LNCaP clone FGC (cell line): ENCODE data around the gene ANO8.

Experiments used
- DNase-seq: peaks from one replicate; pipeline ENCODE4 v3.0.0-alpha.2; 2011; ENCODE audit warnings: low read depth
- H3K4me3 ChIP-seq: 2 replicates; pipeline ENCODE4 v1.5.1; 2011; ENCODE audit warnings: mild to moderate bottlenecking, low read depth, low read length, control low read depth
- TF ChIP-seq, protein P1 (sequence below): IDR thresholded peaks from 2 replicates; pipeline ENCODE4 v1.5.1; 2012; ENCODE audit warnings: mild to moderate bottlenecking; ENCODE audit not compliant: control insufficient read depth, insufficient read depth; ENCODE audit errors: extremely low read depth

The ANO8 gene

DNA sequence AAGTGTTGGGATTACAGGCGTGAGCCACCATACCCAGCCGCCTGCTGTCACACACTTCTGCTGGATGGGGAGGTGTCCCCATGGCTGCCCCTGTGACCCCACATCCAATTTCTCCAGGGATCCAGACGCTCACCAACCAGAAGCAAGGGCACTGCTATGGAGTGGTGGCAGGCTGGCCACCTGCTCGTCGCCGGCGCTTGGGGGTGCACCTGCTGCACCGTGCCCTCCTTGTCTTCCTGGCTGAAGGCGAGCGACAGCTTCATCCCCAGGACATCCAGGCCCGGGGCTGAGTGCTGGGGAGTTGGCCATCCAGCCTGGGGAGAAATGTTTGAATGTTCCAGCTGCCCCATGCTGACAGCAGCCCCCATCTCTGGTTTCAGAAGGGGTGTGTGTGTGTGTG lies 48.4 kb downstream of the ANO8 start:
- TF ChIP-seq, protein P1, sequence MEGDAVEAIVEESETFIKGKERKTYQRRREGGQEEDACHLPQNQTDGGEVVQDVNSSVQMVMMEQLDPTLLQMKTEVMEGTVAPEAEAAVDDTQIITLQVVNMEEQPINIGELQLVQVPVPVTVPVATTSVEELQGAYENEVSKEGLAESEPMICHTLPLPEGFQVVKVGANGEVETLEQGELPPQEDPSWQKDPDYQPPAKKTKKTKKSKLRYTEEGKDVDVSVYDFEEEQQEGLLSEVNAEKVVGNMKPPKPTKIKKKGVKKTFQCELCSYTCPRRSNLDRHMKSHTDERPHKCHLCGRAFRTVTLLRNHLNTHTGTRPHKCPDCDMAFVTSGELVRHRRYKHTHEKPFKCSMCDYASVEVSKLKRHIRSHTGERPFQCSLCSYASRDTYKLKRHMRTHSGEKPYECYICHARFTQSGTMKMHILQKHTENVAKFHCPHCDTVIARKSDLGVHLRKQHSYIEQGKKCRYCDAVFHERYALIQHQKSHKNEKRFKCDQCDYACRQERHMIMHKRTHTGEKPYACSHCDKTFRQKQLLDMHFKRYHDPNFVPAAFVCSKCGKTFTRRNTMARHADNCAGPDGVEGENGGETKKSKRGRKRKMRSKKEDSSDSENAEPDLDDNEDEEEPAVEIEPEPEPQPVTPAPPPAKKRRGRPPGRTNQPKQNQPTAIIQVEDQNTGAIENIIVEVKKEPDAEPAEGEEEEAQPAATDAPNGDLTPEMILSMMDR = no peak
- DNase-seq = no peak
- no peak overlapping the region for H3K4me3 ChIP-seq

DNA sequence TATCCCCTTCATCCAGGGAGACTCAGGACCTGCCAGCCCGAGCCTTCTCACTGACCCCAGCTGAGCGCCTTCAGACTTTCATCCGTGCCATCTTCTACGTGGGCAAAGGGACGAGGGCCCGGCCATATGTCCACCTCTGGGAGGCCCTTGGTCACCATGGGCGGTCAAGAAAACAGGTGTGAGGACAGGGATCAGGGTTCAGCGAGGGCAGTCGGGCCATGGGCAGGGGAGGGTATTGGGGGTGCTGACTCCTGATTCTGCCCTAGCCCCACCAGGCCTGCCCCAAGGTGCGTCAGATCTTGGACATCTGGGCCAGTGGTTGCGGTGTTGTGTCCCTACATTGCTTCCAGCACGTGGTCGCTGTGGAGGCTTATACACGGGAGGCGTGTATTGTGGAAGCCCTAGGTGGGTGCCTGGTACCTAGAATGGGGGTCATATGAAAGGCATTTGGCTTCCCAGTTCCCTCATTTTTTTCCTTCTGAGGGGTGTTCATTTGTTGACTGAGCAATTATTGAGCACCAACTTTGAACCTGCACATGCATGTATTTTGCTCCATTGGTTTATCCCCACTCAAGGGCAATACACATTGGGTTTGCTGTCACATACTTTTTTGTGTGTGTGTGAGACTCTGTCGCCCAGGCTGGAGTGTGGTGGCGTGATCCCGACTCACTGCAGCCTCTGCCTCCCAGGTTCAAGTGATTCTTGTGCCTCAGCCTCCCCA lies 49.1 kb downstream of the ANO8 start:
- DNase-seq = no peak
- H3K4me3 ChIP-seq = no peak overlapping the region
- TF ChIP-seq, protein P1 = no peak

DNA sequence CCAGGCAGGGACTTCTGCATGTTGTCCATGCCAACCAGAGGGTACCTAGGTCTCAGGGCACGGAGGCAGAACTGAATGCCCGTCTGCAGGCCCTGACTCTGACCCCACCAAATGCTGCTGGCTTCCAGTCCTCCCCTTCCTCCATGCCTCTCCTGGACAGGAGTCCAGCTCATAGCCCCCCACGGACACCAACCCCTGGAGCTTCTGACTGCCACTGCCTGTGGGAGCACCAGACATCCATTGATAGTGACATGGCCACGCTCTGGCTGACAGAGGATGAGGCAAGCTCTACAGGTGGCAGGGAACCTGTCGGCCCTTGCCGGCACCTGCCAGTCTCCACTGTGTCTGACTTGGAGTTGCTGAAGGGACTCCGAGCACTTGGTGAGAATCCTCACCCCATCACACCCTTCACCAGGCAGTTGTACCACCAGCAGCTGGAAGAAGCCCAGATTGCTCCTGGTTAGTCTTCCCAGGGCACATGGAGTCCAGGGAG lies 51.1 kb downstream of the ANO8 start:
- H3K4me3 ChIP-seq = no peak overlapping the region
- TF ChIP-seq, protein P1 = no peak
- DNase-seq = no peak

DNA sequence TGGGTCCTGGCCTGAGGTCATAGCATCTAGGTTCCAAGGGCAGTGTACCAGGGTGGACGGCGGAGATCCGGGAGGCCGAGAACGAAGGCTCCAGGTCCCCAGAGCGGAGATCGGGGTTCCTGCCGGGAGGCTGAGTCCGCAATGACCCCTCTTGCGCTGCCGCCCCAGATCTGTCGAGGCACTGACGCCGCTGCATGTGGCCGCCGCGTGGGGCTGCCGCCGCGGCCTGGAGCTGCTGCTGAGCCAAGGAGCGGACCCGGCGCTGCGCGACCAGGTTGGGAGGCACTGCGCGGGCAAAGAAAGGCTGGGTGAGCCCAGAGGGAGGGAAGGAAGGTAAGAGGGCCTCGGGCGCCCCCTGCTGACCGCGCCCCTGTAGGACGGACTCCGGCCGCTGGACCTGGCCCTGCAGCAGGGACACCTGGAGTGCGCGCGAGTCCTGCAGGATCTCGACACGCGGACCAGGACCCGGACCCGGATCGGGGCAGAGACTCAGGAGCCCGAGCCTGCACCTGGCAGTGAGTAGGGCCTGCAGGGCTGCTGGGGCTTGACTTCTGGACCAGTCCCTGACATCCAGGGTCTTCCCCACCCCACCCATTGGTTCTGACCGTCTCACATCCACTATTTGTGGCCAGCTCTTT lies 52.0 kb downstream of the ANO8 start:
- peak overlapping the region; percentile 52 for H3K4me3 ChIP-seq
- TF ChIP-seq, protein P1 = peak; percentile 95
- peak; percentile 39 for DNase-seq

DNA sequence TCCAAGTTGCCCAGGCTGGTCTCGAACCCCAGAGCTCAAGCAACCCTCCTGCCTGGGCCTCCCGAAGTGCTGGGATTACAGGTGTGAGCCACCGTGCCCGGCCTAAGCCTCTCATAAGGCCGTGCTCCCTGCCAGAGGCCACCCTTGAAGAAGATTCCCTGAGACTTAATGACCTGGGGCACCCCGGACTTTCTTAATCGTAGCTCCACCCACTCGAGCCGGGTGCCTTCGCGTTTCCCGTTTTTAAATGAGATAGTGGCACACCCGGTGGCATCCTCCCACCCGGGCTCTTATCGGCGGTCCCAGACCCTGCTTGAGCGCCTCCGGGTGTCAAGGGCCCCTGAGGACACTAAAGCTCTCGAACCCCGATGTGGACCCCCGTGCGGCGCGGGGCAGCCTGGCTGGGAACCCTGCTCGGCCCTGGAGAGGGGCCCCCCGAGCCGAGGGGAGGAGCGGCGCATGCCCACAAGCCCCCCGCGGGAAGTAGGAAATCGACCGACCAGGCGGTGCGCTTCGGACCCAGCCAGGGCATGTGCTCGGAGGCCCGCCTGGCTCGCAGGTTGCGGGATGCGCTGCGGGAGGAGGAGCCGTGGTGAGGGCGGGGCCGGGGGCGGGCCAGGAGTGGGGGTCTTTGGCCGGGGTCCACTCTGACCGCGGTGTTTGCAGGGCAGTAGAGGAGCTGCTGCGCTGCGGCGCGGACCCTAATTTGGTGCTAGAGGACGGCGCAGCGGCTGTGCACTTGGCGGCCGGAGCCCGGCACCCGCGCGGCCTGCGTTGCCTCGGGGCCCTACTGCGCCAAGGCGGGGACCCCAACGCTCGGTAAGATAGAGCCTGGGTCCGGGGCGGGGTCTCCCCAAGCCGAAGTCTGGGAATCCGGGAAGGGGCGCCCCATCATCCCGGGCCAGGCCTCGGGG lies 53.0 kb downstream of the ANO8 start, which contains the start of gene ANKLE1:
ANKLE1 (plus strand) TSS at position 511 of the 914 bp plus-strand sequence; CDS start at position 531, 20 bp downstream.
- no peak for DNase-seq
- TF ChIP-seq, protein P1 = no peak
- peak within 1 kb of the TSS; percentile 52 for H3K4me3 ChIP-seq

DNA sequence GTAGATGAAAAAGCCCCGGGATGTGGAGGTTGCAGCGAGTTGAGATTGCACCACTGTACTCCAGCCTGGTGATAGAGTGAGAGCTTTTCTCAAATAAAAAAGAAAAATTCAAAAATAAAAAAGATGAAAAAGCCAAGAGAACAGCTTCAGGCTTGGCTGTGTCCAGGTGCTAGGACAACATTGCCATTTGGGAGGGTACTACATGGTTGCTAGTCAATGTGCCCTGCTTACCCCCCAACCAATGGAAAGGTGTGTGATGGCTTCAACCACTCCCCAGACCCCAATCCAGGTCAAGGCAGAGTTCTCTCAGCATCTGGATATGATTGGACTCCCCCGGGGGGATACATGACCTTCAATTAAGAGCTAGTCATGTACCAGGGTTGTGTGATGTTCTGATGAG lies 55.2 kb downstream of the ANO8 start:
- DNase-seq = no peak
- TF ChIP-seq, protein P1 = no peak
- no peak overlapping the region for H3K4me3 ChIP-seq
